NCI-H460 (cell line): ENCODE results near the gene P3H2. TPM values are rescaled to one million over a fixed set of nuclear protein-coding genes. Genes with fewer than 3 reads are reported as not detected.
"Not testable (repeated sequence)": the region's sequence is repeated elsewhere in the genome, so short reads cannot be mapped to it uniquely, and the experiment has no call there.

Experiments
- DNase-seq: peaks from one replicate; pipeline ENCODE4 v3.0.0-alpha.2; 2016; ENCODE audit warnings: low read depth; ENCODE audit errors: extremely low read depth
- polyA plus RNA-seq: library from polyadenylated mRNA; depleted of rRNA; stranded (reverse); fragments of >200 nt; gene quantifications from 2 replicates; pipeline ENCODE4 v1.2.3, GENCODE V29; 2014; cell fraction: nucleus; rRNA removed
- total RNA-seq: library from RNA; depleted of rRNA; stranded (reverse); fragments of >200 nt; shearing (Covaris generic); gene quantifications from 2 replicates; pipeline ENCODE4 v1.2.3, GENCODE V29; 2014; rRNA removed

Gene P3H2
- total RNA-seq, result 320 and 335 TPM in 2 replicates
- 256 and 418 TPM in 2 replicates for polyA plus RNA-seq

GRCh38 chr3:190120269-190121060 lies at the start of gene P3H2:
TSS of gene P3H2 (minus strand) at chr3:190120897. CDS start at chr3:190120731, 166 bp downstream.
- peak; percentile 75 for DNase-seq

- DNase-seq, result no peak
These were observed 49.2 kb upstream of the P3H2 start for GRCh38 chr3:190169877-190170276.

- DNase-seq, result no peak
These were observed 48.5 kb upstream of the P3H2 start for GRCh38 chr3:190169243-190169642.

- no peak for DNase-seq
These were observed 47.4 kb upstream of the P3H2 start for GRCh38 chr3:190167936-190168680.

GRCh38 chr3:190166948-190167347 lies 46.3 kb upstream of the P3H2 start:
- no peak for DNase-seq

GRCh38 chr3:190165253-190165652 lies 44.6 kb upstream of the P3H2 start:
- DNase-seq, result no peak

GRCh38 chr3:190162013-190162412 lies 41.3 kb upstream of the P3H2 start:
- not testable (repeated sequence) for DNase-seq

- DNase-seq, result no peak
These were observed 39.3 kb upstream of the P3H2 start for GRCh38 chr3:190159902-190160435.

GRCh38 chr3:190158261-190158660 lies 37.6 kb upstream of the P3H2 start:
- no peak for DNase-seq

GRCh38 chr3:190155752-190156151 lies 35.1 kb upstream of the P3H2 start:
- peak; percentile 54 for DNase-seq

- no peak for DNase-seq
These were observed 30.0 kb upstream of the P3H2 start for GRCh38 chr3:190150681-190151080.

GRCh38 chr3:190149830-190150619 lies 29.3 kb upstream of the P3H2 start:
- DNase-seq, result not testable (repeated sequence)

- not testable (repeated sequence) for DNase-seq
These were observed 24.1 kb upstream of the P3H2 start for GRCh38 chr3:190144793-190145192.

GRCh38 chr3:190142041-190142440 lies 21.3 kb upstream of the P3H2 start:
- DNase-seq, result no peak

GRCh38 chr3:190139365-190139764 lies 18.7 kb upstream of the P3H2 start:
- DNase-seq, result no peak

GRCh38 chr3:190132371-190132770 lies 11.7 kb upstream of the P3H2 start:
- no peak for DNase-seq

GRCh38 chr3:190131329-190131728 lies 10.6 kb upstream of the P3H2 start:
- DNase-seq, result peak; percentile 96

- peak; percentile 79 for DNase-seq
These were observed 10.0 kb upstream of the P3H2 start for GRCh38 chr3:190130696-190131095.

GRCh38 chr3:190130037-190130436 lies 9.3 kb upstream of the P3H2 start:
- no peak for DNase-seq

GRCh38 chr3:190127797-190128196 lies 7.1 kb upstream of the P3H2 start:
- DNase-seq, result no peak

GRCh38 chr3:190127195-190127594 lies 6.5 kb upstream of the P3H2 start:
- DNase-seq, result no peak
